Neural cell (in vitro differentiated cells): Measurements from ENCODE around the gene GRIN1. TPM values are rescaled to one million over a fixed set of nuclear protein-coding genes. Genes with fewer than 3 reads are reported as not detected.

Experiments used
- H2AFZ ChIP-seq: fragments of 200-600, 300-800 bp; sonication (generic), shearing (Covaris generic); 2 replicates; pipeline ENCODE4 v1.6.0; 2014; ENCODE audit warnings: low read depth, mild to moderate bottlenecking, antibody characterized with exemption, low read length, moderate library complexity
- H3F3A ChIP-seq: fragments of 200-600 bp; shearing (Covaris generic); 2 replicates; pipeline ENCODE4 v1.6.1; 2016; ENCODE audit warnings: mild to moderate bottlenecking, moderate library complexity, mixed read lengths, antibody characterized with exemption, low read length; ENCODE audit not compliant: insufficient read depth, poor library complexity, severe bottlenecking
- H3K27ac ChIP-seq: fragments of 200-600, 300-800 bp; sonication (generic), shearing (Covaris generic); 2 replicates; pipeline ENCODE4 v1.5.1; 2014; ENCODE audit warnings: mild to moderate bottlenecking, low read length, moderate library complexity
- H3K27me3 ChIP-seq: fragments of 300-800, 200-600 bp; sonication (generic), shearing (Covaris generic); 2 replicates; pipeline ENCODE4 v1.6.0; 2014; ENCODE audit warnings: mild to moderate bottlenecking, low read depth, low read length, moderate library complexity; ENCODE audit not compliant: insufficient read depth
- H3K36me3 ChIP-seq: fragments of 300-800, 200-600 bp; sonication (generic), shearing (Covaris generic); 2 replicates; pipeline ENCODE4 v1.5.1; 2014; ENCODE audit warnings: mild to moderate bottlenecking, antibody characterized with exemption, low read length, moderate library complexity; ENCODE audit not compliant: insufficient read depth
- H3K4me2 ChIP-seq: fragments of 300-800, 200-600 bp; sonication (generic), shearing (Covaris generic); 2 replicates; pipeline ENCODE4 v1.6.0; 2014; ENCODE audit warnings: mild to moderate bottlenecking, low read length
- H3K4me3 ChIP-seq: fragments of 300-800, 200-600 bp; sonication (generic), shearing (Covaris generic); 2 replicates; pipeline ENCODE4 v1.5.1; 2014; ENCODE audit warnings: mild to moderate bottlenecking, low read length, moderate library complexity
- H3K79me2 ChIP-seq: fragments of 200-600 bp; shearing (Covaris generic); replicated peaks from 2 replicates; pipeline ENCODE4 v1.6.0; 2014; ENCODE audit warnings: mild to moderate bottlenecking, low read length, moderate library complexity; ENCODE audit not compliant: insufficient read depth
- H3K9ac ChIP-seq: fragments of 300-800, 200-600 bp; sonication (generic), shearing (Covaris generic); 2 replicates; pipeline ENCODE4 v1.6.1; 2016; ENCODE audit warnings: mild to moderate bottlenecking, low read length, mixed read lengths
- H3K9me2 ChIP-seq: fragments of 200-600 bp; shearing (Covaris generic); 2 replicates; pipeline ENCODE4 v1.6.1; 2016; ENCODE audit warnings: mild to moderate bottlenecking, low read length, mixed read lengths; ENCODE audit not compliant: insufficient read depth
- H3K9me3 ChIP-seq: fragments of 200-600, 300-800 bp; sonication (generic), shearing (Covaris generic); 2 replicates; pipeline ENCODE4 v1.6.1; 2016; ENCODE audit warnings: mild to moderate bottlenecking, mixed run types, low read length, moderate library complexity, mixed read lengths
- H4K20me1 ChIP-seq: fragments of 200-600 bp; shearing (Covaris generic); 2 replicates; pipeline ENCODE4 v1.6.1; 2016; ENCODE audit warnings: mild to moderate bottlenecking, mixed run types; ENCODE audit not compliant: insufficient read depth
- CTCF ChIP-seq: fragments of 450-650 bp; IDR thresholded peaks from 2 replicates; pipeline ENCODE4 v1.5.1; 2014; ENCODE audit warnings: antibody characterized with exemption, mild to moderate bottlenecking, moderate library complexity; ENCODE audit not compliant: poor library complexity, severe bottlenecking
- EP300 ChIP-seq: fragments of 450-650 bp; conservative IDR thresholded peaks from 2 replicates; pipeline ENCODE4 v1.6.1; 2014; ENCODE audit warnings: antibody characterized with exemption, mild to moderate bottlenecking, moderate library complexity; ENCODE audit not compliant: poor library complexity, severe bottlenecking
- EZH2 ChIP-seq: fragments of 200-600, 300-800 bp; shearing (Covaris generic), sonication (generic); IDR thresholded peaks from 2 replicates; pipeline ENCODE4 v1.6.1; 2014; ENCODE audit warnings: antibody characterized with exemption, low read length, borderline replicate concordance, mild to moderate bottlenecking; ENCODE audit not compliant: insufficient read depth, poor library complexity, severe bottlenecking
- MXI1 ChIP-seq: fragments of 450-650 bp; conservative IDR thresholded peaks from 2 replicates; pipeline ENCODE4 v1.6.1; 2014; ENCODE audit warnings: antibody characterized with exemption, mild to moderate bottlenecking; ENCODE audit not compliant: poor library complexity, severe bottlenecking
- POLR2AphosphoS5 ChIP-seq: IDR thresholded peaks from 2 replicates; pipeline ENCODE4 v1.6.1; 2012
- RAD21 ChIP-seq: fragments of 450-650 bp; conservative IDR thresholded peaks from 2 replicates; pipeline ENCODE4 v1.6.1; 2014; ENCODE audit warnings: antibody characterized with exemption, mild to moderate bottlenecking, moderate library complexity
- REST ChIP-seq: IDR thresholded peaks from 2 replicates; pipeline ENCODE4 v1.6.1; 2012; ENCODE audit warnings: borderline replicate concordance
- SMC3 ChIP-seq: fragments of 450-650 bp; conservative IDR thresholded peaks from 2 replicates; pipeline ENCODE4 v1.6.1; 2014; ENCODE audit warnings: antibody characterized with exemption, mild to moderate bottlenecking, moderate library complexity; ENCODE audit not compliant: poor library complexity
- TAF1 ChIP-seq: IDR thresholded peaks from 2 replicates; pipeline ENCODE4 v1.6.1; 2012; ENCODE audit warnings: low read depth
- polyA plus RNA-seq: library from polyadenylated mRNA; depleted of rRNA; stranded (reverse); fragments of >200 nt; gene quantifications from 2 replicates; pipeline ENCODE4 v1.2.3, GENCODE V29; 2014

GRIN1 gene
- polyA plus RNA-seq, 1 donor from 2014 or later: 0.58 TPM

GRCh38 chr9:137138058-137138721, 764 bp upstream of the GRIN1 start:
- Histone ChIP-seq H3K79me2 (no peaks in the 10 kb centered on the region), H4K20me1 (no peaks in the 10 kb centered on the region), H3K9me2 (no peaks in the 10 kb centered on the region), H3K9ac (peak overlapping the region; percentile 58), H3K4me3 (peak overlapping the region; percentile 58), H3K36me3 (no peaks in the 10 kb centered on the region), H2AFZ (peak overlapping the region; percentile 21), H3K27ac (peak overlapping the region; percentile 35), H3K4me2 (no peak overlapping the region), H3K27me3 (peaks cover 79% of the 10 kb centered on the region), H3F3A (no peaks in the 10 kb centered on the region), H3K9me3 (no peaks in the 10 kb centered on the region)
- TF ChIP-seq EP300 (peak; percentile 62), REST (peak; percentile 38), TAF1 (peak; percentile 38), MXI1 (no peak), POLR2AphosphoS5 (peak; percentile 60), EZH2 (no peak), RAD21 (no peak), CTCF (peak; percentile 56), SMC3 (no peak)

- H3K4me3 ChIP-seq: peak overlapping the region; percentile 41
Measured at GRCh38 chr9:137139468-137140150, 655 bp downstream of the GRIN1 start.

More at GRCh38 chr9:137139468-137140150, 655 bp downstream of the GRIN1 start:
- Histone ChIP-seq H3K36me3 (no peaks in the 10 kb centered on the region), H3K79me2 (no peaks in the 10 kb centered on the region), H3K9ac (no peak overlapping the region), H3K4me2 (no peak overlapping the region), H3K9me3 (no peaks in the 10 kb centered on the region), H4K20me1 (no peaks in the 10 kb centered on the region), H3K27ac (no peak overlapping the region), H3K9me2 (no peaks in the 10 kb centered on the region), H3K27me3 (peaks cover 85% of the 10 kb centered on the region), H2AFZ (no peak overlapping the region), H3F3A (no peaks in the 10 kb centered on the region)
- no peak for TF ChIP-seq TAF1
- TF ChIP-seq POLR2AphosphoS5: peak; percentile 44
- TF ChIP-seq CTCF: no peak
- TF ChIP-seq EP300: no peak
- TF ChIP-seq EZH2: no peak
- no peak for TF ChIP-seq SMC3
